K562 (cell line): Measurements from ENCODE around the gene GTF2A1. TPM values are rescaled to one million over a fixed set of nuclear protein-coding genes. Genes with fewer than 3 reads are reported as not detected.

Source experiments
- CBFA2T2 ChIP-seq: fragments of 450-650 bp; conservative IDR thresholded peaks from 2 replicates; pipeline ENCODE4 v1.6.1; 2017; ENCODE audit warnings: mild to moderate bottlenecking
- CTCFL ChIP-seq: IDR thresholded peaks from 2 replicates; pipeline ENCODE4 v1.6.1; 2011; ENCODE audit warnings: borderline replicate concordance, low read depth, mild to moderate bottlenecking, moderate library complexity, low read length; ENCODE audit not compliant: insufficient read depth, poor library complexity, severe bottlenecking
- CXXC5 ChIP-seq: fragments of 250-450 bp; sonication (Bioruptor Pico); IDR thresholded peaks from 2 replicates; pipeline ENCODE4 v1.8.0; 2022; ENCODE audit warnings: inconsistent platforms, mild to moderate bottlenecking, moderate library complexity
- E2F3 ChIP-seq: fragments of 250-450 bp; sonication (Bioruptor Pico); IDR thresholded peaks from 2 replicates; pipeline ENCODE4 v1.4.0; 2020; ENCODE audit warnings: mild to moderate bottlenecking
- GABPB1 ChIP-seq: sonication (generic); formaldehyde crosslinking; IDR thresholded peaks from 2 replicates; pipeline ENCODE4 v1.8.0; 2022; ENCODE audit warnings: mild to moderate bottlenecking, missing genetic modification reagents
- HEY1 ChIP-seq: fragments of 250-450 bp; sonication (Bioruptor Pico); IDR thresholded peaks from 2 replicates; pipeline ENCODE4 v1.5.0; 2020; ENCODE audit warnings: mild to moderate bottlenecking, moderate library complexity, borderline replicate concordance
- MBD2 ChIP-seq: sonication (generic); IDR thresholded peaks from 2 replicates; pipeline ENCODE4 v1.6.1; 2016; ENCODE audit warnings: low read depth, borderline replicate concordance
- MCM3 ChIP-seq: fragments of 450-650 bp; IDR thresholded peaks from 2 replicates; pipeline ENCODE4 v1.6.1; 2016
- MEF2D ChIP-seq: conservative IDR thresholded peaks from 2 replicates; pipeline ENCODE4 v1.6.1; 2016; ENCODE audit warnings: low read depth, missing genetic modification characterization, missing compliant biosample characterization
- MXI1 ChIP-seq: IDR thresholded peaks from 2 replicates; pipeline ENCODE4 v1.6.1; 2011; ENCODE audit warnings: low read depth, mild to moderate bottlenecking, improper control_type of control experiment, low read length
- NFRKB ChIP-seq: fragments of 450-650 bp; IDR thresholded peaks from 2 replicates; pipeline ENCODE4 v1.6.1; 2016; ENCODE audit warnings: low read depth
- NR3C1 ChIP-seq: sonication (generic); formaldehyde crosslinking; IDR thresholded peaks from 2 replicates; pipeline ENCODE4 v1.8.1; 2022; ENCODE audit warnings: missing genetic modification reagents
- PATZ1 ChIP-seq: fragments of 250-450 bp; sonication (Bioruptor Pico); IDR thresholded peaks from 2 replicates; pipeline ENCODE4 v1.5.0; 2020; ENCODE audit warnings: mild to moderate bottlenecking, borderline replicate concordance
- PHF8 ChIP-seq: fragments of 200-600 bp; sonication (generic); IDR thresholded peaks from 2 replicates; pipeline ENCODE4 v1.6.1; 2012; ENCODE audit warnings: mixed run types, mild to moderate bottlenecking, inconsistent platforms, low read length, moderate library complexity, borderline replicate concordance
- SRSF1 ChIP-seq: fragments of 200-400 bp; formaldehyde crosslinking; IDR thresholded peaks from 2 replicates; pipeline ENCODE4 v1.6.1; 2017; ENCODE audit warnings: mild to moderate bottlenecking, low read depth, low read length, moderate library complexity
- SRSF3 ChIP-seq: fragments of 200-400 bp; formaldehyde crosslinking; IDR thresholded peaks from 2 replicates; pipeline ENCODE4 v1.6.1; 2016; ENCODE audit warnings: mild to moderate bottlenecking, low read length, moderate library complexity; ENCODE audit not compliant: insufficient read depth
- VEZF1 ChIP-seq: fragments of 200-800 bp; sonication (Bioruptor generic); IDR thresholded peaks from 2 replicates; pipeline ENCODE4 v1.6.1; 2017; ENCODE audit warnings: missing genetic modification characterization, missing compliant biosample characterization
- ZFX ChIP-seq: sonication (generic); formaldehyde crosslinking; IDR thresholded peaks from 2 replicates; pipeline ENCODE4 v1.8.0; 2022; ENCODE audit warnings: mild to moderate bottlenecking, missing genetic modification reagents, moderate library complexity
- ZNF24 ChIP-seq: fragments of 450-650 bp; IDR thresholded peaks from 2 replicates; pipeline ENCODE4 v1.6.1; 2016
- ZNF41 ChIP-seq: fragments of 250-450 bp; sonication (Bioruptor Pico); conservative IDR thresholded peaks from 2 replicates; pipeline ENCODE4 v1.4.0; 2020; ENCODE audit warnings: mild to moderate bottlenecking
- ZNF583 ChIP-seq: fragments of 250-450 bp; sonication (Bioruptor Pico); IDR thresholded peaks from 2 replicates; pipeline ENCODE4 v1.4.0; 2020
- polyA plus RNA-seq, 8 experiments: library from polyadenylated mRNA; depleted of rRNA in 4 of 8; stranded (reverse) in 5 of 8; unstranded in 3 of 8; fragments of >200 nt; fragmentation: Nextera tagmentation in 2 of 8; fragmentation: Illumina TruSeq in 1 of 8; extraction: Ambion mirVana in 2 of 8; extraction: Trizol in 1 of 8; gene quantifications; 2 replicates each; pipeline versions ENCODE4 v1.2.1 to v1.2.3, GENCODE V29; 2011 to 2014; ENCODE audit warnings: inconsistent platforms in 1 of 8, missing spikeins in 1 of 8
- total RNA-seq, 7 experiments: library from RNA; depleted of rRNA in 6 of 7; stranded (reverse); fragments of >200 nt in 6 of 7; fragmentation: Illumina TruSeq in 2 of 7; extraction: Trizol in 2 of 7; gene quantifications; 2 replicates each; pipeline versions ENCODE4 v1.2.1 to v1.2.3, GENCODE V29; 2011 to 2021; ENCODE audit warnings: low replicate concordance in 1 of 7

The GTF2A1 gene
- total and polyA plus RNA-seq, 9 of the 15 experiments (the other 6 are each of a cell fraction or from before 2014, with no cell fraction given): 3.4 to 22.8 (median 14.7) TPM

GRCh38 chr14:81220830-81221578 lies at the start of gene GTF2A1 (continued):
- TF ChIP-seq HEY1: no peak
- TF ChIP-seq CBFA2T2: peak; percentile 89
- no peak for TF ChIP-seq SRSF1
- 0 out of 2 replicates have a peak, but pooled peaks have one; percentile 13 for TF ChIP-seq MEF2D (tag)
- TF ChIP-seq SRSF3: no peak
- peak; percentile 86 for TF ChIP-seq NFRKB
- TF ChIP-seq MCM3: no peak
- TF ChIP-seq PHF8: peak; percentile 66; the same call in 1 of the 2 replicates
- peak; percentile 78 for TF ChIP-seq GABPB1 (CRISPR knock-in tag)
- TF ChIP-seq MBD2: peak; percentile 43; the same call in 1 of the 2 replicates
- TF ChIP-seq E2F3: no peak
- peak; percentile 97 for TF ChIP-seq VEZF1 (CRISPR knock-in tag)
- TF ChIP-seq PATZ1: no peak
- TF ChIP-seq ZFX (CRISPR knock-in tag): peak; percentile 88; the same call in 1 of the 2 replicates
- no peak for TF ChIP-seq ZNF41 (CRISPR knock-in tag)
- TF ChIP-seq ZNF583 (CRISPR knock-in tag): no peak
- TF ChIP-seq NR3C1 (CRISPR knock-in tag): peak; percentile 34; the same call in 1 of the 2 replicates
- TF ChIP-seq MXI1: peak; percentile 63; the same call in 1 of the 2 replicates
- peak; percentile 94 for TF ChIP-seq CXXC5
- no peak for TF ChIP-seq CTCFL
- peak; percentile 83 for TF ChIP-seq ZNF24
